Activated CD4-positive, alpha-beta T cell treated with anti-CD3 and anti-CD28 coated beads for 1 hour (primary cell): ENCODE results near the gene CCDC102A.
"Not testable (repeated sequence)": the region's sequence is repeated elsewhere in the genome, so short reads cannot be mapped to it uniquely, and the experiment has no call there.

Experiments used
- DNase-seq: peaks from one replicate; pipeline ENCODE4 v3.0.0-alpha.2; 2020

CCDC102A gene

DNA sequence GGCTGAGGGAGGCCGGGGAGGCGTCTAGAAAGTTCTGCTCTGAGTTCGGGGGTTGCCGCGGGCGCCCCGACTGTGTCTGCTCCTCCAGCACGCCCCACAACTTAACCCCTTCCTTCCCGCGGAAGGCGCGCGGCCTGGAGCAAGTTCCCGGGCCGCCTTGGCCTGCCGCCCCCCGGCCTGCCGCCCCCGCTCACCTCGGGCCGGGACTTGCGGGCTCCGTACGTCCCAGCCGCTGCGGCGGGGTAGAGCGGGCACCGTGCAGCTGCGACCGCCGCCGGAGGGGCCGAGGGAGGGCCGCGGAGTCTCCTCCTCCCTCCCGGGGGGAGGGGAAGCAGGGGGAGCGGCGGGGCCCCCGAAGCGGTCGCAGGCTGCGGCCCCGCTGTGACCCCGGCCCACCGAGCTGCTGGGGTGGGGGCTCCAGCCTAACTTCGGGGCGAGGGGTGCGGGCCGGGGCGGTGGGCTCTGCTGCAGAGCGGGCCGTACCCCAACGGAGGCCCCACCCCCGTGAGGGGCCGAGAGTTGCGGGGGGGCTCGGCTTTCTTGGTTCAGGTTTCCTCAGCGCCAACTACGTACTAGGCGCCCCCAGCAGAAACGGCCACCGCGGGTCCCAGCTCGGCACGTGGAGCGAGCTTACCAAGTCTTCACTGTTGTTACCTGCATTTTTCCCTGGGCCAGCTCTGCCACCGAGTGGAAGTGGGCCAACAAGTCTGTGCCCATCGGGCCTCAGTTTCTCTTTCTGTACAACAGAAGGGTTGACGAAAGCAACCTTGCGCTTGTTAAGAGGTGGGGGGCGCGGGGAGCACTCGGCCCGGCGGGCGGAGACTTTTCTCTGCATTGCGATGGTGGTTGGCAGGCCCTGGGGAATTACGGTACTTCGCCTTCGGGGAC is at the start of gene CCDC102A:
CCDC102A (minus strand) TSS at position 266 of the 888 bp plus-strand sequence. CDS start 7,394 bp downstream, outside the sequence.
- no peak for DNase-seq

DNA sequence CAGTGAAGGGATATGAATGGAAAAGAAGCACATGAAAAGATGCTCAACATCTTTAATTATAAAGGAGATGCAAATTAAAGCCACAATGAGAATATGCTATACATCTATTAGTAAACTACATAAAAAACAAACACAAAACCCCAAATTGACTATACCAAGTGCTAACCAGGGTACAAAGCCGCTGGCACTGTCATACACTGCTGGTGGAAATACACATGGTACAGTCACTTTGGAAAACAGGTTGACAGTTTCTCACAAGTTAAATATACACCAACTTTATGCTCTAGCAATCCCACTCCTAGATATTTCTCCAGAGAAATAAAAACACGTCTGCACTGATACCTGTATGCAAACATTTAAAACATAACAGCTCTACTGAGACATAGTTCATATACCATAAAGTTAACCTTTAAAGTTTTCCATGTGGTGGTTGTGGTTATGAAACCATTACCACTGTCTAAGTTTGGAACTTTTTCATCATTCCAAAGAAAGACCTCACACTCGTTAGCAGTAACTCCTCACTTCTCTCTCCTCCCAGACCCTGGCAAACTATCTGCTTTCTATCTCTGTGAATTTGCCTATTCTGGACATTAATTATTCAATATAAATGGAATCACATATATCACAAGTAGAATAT is 48.8 kb upstream of the CCDC102A start:
- no peak for DNase-seq

DNA sequence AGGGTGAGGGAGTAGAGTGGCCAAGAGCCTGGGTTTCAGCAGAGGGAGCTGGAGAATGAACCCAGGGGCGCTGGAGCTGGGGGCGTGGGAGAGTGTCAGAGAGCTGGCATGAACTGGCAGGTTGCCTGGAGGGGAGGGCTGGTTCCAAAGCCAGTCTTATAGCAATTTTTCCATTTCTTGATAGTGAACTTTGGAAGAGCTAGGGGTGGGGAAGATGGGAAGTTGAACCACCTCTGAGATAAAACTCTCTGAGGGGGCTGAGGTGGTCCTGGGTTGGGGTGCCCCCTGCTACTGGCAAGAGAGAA is 42.9 kb upstream of the CCDC102A start:
- DNase-seq = no peak

DNA sequence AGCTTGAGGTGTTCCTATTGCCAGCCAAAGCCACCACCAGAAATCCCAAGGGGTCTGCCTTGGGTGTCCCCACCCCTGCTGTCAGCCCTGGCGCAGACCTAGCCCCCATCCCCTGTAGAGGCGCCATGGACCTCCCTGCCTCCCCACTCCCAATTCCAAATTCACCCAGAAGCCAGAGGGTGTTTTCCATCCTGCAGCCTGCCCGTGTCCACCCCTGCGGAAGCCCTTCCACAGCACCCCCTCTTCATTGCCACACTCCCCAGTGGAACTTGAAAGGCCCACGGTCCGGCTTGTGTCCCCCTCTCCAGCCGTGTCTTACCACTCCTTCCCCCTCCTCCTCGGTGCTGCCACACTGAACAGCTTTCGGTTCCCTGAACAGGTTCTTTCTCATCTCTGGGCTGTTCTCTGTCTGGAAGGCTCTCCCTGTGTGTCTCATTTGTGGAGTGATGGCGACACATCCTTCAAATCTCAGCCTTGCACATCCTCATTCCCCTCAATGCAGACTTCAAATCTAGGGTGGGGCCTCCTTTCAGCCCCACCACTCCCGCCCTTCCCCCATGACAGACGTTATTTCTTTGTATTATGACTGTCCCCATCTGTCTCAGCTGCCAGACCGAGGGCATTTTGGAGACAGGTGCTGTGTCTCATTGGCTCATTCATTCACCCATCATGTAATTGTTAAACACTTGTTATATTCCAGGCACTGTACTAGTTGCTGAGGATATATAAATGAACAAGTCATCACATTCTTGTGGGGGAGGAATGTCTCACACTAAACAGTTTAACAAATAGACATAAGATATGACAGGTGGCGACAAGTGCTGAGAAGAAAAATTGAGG is 42.4 kb upstream of the CCDC102A start:
- no peak for DNase-seq

DNA sequence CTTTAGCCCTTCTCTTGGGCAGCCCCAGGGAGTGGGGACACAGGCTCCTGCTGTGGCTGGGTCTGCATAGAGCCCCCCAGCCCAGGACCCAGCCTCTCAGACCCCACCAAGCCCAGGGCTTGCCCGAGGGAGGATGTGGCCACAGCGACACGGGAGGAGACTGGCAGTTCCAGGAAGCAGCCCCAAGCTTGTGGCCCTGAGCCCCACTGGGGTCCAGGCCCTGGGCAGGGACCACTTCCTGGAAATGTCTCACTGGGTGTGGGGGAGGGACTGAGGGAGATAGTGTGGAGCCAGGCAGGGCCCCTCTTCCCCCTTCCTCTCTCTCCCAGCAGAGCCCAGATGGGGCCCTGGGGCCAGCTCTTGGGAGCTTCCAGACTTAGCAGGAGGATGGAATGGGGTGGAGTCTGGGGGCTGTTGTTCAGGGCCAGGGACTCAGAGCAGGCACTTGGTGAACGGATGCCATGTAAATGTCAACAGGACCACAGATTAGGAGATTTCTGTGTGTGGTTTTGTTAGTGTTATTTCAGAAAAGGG is 41.4 kb upstream of the CCDC102A start:
- DNase-seq = no peak

DNA sequence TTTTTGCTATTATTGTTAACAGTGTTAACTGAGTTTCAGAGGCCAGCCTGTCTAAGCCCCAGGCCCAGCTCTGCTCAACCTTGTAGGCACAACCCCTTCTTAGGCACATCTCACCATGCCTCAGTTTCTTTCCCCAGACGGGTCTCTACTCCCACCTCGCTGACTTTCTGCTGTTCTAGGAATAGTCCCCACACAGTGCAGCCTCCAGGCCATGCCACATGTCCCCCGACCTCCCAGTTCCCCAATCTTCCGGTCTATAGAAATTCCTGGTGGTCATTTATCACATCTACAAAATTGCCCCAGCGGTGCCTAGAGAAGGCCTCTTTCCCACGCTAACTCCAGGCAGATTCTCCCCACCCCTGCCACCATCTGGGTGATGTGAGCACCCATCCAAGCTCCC is 40.8 kb upstream of the CCDC102A start:
- no peak for DNase-seq

DNA sequence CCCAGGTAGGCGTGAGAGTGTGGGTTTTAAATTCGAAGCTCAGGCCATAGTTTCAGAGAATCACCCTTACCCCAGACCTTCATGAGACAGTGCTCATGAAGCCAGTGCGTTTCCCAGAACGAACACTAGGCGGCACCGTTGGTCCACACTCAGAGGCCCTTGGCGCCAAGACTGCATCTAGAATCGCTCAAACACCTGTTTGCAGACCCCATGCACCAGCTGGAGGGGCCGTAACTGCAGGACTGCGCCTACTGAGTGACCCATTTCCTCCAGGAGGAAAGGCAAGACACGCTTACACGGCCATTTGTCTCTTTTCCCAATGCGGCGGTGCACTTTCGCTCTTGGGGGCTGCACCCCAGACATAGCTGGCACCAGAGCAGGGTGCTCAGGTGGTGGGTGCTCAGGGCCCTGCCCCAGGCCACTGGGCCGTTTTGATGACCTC is 40.1 kb upstream of the CCDC102A start:
- DNase-seq = peak; percentile 67

DNA sequence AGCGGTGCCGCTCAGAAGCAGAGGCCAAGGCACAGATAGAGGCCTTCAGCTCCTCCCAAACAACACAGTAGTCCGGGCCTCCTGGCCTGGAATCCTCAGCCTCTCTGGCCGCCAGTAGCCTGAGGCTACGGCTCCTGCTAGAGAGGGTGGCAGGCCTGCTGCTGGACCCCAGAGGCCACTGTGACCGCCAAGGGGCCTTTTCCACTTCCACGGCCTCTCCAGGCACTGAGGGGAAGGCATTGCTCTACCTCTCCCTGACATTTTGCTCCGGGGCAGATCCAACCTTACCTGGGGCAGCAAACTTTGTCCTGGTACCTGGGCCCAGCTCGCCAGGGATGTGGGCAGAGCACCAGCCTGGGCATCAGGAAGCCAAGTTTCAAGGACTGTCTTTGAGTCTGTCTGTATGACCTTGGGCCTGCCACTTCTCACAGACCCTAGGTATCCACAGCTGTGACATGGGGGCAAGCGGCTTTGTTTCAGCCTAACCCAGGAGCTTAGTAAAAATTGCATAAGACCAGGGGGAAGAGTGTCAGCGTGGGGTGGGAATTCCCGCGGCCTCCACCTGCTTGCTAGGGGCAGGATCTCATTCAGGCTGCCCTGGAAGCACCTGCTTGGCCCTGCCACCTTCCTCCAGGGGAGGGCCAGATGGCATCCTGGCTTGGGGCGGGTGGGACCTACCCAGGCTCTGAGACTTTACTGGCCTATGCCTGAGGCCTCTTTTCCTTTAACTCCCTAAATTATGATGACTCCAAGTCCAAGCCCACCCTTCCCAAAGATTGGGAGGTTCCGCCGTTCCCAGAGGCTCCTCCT is 39.3 kb upstream of the CCDC102A start:
- DNase-seq = no peak

DNA sequence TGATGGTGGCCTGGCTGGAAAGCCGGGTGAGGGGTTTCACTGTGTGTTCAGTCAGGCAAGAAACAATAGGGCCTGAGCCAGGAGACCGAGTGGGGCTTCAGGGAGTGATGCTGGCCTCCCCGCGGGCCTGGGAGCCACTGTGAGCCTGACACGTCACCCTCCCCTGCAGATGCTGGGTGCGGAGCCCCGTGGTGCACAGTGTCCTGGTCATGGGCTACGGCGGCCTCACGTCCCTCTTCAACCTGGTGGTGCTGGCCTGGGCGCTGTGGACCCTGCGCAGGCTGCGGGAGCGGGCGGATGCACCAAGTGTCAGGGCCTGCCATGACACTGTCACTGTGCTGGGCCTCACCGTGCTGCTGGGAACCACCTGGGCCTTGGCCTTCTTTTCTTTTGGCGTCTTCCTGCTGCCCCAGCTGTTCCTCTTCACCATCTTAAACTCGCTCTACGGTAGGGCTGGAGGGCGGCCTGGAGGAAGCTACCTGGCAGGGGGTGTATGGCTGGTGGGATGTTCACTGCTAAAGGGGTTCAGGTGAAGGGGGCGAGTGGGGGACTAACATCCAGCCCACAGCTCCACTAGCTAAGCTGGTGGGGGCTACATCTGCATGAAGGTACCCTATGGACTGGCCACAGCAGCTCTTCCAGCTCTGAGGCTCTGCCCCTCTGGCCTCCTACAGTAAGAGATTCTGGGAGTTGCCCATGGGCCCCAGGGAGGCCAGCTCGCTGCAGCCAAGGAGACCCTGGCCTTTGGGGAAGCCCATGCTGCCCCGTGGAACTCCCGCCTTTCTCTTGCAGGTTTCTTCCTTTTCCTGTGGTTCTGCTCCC is 38.5 kb upstream of the CCDC102A start:
- no peak for DNase-seq

DNA sequence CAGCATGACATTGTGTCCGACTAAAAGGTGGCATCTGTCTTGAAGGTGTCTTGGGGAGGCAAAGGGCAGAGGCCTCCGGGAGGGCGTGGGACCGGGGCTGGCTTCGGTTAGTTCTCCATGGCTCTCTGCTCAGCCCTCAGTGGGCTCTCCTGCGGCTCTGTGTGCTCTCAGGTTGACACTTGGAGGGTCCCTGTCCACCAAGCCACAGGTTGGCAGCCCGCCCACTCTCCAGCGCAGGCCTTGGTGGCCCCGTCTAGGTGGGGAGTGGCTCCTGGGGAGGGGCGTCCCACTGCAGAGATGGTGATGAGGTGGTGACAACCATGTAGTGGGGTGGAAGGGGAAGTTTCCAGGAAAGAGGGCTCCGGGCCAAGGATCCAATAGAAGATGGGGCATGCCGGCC is 37.7 kb upstream of the CCDC102A start:
- no peak for DNase-seq

DNA sequence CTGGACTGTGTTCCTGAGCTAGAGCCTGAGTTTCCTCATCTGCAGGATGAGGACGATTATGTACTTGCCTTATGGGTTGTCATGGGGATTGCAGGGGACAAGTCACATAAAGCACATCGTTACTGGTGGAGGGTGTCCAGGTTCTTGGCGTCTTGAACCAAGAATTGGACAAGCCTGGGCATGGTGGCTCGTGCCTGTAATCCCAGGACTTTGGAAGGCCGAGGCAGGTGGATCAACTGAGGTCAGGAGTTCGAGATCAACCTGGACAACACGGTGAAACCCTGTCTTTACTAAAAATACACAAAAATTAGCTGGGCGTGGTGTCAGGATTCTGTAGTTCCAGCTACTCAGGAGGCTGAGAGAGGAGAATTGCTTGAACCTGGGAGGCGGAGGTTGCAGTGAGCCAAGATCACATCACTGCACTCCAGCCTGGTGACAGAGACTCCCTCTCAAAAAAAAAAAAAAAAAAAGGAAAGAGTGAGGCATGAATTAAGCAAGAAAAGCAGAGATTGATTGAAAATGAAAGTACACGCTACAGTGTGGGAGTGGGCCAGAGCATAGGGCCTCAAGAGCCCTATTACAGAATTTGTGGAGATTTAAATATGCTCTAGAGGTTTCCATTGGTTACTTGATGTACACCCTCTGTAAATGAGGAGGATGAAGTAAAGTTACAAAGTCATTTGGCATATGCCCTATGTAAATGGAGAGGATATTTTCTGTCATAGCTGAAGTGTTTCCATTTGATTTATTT is 36.8 kb upstream of the CCDC102A start:
- no peak for DNase-seq

DNA sequence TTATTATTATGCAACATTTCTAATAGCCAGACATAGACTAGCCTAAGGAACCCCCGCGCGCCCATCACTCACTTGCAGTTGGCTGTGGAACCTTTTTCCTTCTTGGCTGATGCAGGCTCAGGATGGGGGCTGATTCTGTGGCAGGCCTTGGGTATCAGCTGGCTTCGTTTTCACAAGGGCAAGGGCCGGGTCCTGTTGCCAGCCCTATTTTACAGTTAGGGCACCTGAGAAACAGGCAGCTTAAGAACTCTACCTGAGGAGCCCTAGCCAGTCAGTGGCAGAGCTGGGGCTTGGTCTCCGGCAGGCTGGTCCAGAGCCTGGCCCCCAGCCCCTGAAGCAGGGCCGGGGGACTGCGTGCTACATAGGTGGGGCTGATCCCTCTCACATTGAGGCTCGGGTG is 34.7 kb upstream of the CCDC102A start:
- DNase-seq = no peak

DNA sequence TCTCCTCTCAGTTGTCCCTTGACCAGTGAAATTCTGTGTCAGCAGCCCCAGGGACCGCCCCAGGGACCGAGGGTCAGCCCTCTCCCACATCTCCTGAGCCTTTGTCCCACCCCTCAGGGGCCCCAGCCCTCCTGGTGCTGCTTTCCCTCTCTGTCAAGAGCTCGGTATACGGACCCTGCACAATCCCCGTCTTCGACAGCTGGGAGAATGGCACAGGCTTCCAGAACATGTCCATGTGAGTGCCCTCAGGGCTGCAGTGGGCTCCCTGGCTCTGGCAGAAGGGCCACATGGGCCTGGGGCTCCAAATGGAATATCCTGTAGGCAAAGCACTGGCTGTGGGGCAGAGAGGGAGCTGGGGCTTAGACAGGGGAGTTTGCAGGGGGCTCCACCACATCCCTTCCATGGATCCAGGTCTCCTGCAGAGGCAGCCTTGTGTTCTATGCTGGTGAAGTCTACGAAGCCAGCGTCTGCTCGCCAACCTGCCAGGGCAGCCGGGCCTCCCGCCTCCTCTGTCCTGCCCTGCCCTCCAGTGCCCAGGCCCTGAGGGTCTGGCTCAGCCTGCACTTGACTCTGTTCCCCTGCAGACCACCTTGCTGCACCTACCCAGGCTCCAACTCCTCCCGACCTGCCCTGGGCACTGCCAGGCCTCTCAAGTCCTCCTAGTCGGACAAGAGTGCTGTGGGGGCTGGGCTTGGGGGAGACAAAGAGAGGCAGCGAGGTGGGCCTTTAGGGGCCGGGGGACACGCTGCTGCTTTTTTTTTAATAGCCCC is 34.1 kb upstream of the CCDC102A start:
- no peak for DNase-seq

DNA sequence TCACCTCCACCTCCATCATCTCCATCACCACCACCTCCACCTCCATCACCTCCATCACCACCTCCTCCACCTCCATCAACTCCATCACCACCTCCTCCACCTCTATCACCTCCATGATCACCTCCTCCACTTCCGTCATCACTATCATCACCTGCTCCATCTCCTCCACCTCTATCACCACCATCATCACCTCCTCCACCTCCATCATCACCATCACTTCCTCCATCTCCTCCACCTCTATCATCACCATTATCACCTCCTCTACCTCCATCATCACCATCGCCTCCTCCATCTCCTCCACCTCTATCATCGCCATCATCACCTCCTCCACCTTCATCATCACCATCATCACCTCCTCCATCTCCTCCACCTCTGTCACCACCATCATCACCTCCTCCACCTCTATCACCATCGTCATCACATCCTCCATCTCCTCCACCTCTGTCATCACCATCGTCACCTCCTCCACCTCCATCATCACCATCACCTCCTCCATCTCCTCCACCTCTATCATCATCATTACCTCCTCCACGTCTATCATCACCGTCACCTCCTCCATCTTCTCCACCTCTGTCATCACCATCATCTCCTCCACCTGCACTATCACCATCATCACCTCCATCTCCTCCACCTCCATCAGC is 33.1 kb upstream of the CCDC102A start:
- no peak for DNase-seq

DNA sequence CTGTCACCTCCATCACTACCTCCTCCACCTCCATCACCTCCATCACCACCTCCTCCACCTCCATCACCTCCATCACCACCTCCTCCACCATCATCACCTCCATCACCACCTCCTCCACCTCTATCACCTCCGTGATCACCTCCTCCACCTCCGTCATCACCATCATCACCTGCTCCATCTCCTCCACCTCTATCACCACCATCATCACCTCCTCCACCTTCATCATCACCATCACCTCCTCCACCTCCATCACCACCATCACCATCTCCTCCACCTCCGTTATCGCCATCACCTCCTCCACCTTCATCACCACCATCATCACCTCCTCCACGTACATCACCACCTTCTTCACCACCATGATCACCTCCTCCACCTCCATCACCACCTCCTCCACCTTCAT is 32.4 kb upstream of the CCDC102A start:
- not testable (repeated sequence) for DNase-seq

DNA sequence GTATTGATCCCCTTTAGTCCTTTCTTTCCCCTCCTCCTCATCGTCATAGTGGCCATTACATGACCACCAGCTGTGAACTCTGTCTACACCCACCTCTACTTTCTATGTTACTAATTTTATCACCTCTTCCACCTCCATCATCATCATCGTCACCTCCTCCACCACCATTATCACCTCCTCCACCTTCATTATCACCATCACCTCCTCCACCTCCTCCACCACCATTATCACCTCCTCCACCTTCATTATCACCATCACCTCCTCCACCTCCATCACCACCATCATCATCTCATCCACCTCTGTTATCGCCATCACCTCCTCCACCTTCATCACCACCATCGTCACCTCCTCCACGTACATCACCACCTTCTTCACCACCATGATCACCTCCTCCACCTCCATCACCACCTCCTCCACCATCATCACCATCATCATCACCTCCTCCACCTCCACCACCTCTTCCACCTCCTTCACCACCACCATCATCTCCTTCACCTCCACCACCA is 31.9 kb upstream of the CCDC102A start:
- DNase-seq = no peak

DNA sequence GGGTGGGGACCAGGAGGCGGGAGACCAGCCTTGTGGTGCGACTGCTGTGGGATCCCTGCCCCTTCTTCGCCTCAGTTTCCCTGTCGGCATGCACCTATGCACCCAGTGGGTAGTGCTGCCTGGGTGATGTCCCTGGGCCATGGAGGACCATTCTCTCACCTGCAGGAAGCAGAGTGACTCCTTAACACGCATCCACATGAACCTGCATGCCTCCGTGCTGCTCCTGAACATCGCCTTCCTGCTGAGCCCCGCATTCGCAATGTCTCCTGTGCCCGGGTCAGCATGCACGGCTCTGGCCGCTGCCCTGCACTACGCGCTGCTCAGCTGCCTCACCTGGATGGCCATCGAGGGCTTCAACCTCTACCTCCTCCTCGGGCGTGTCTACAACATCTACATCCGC is 31.3 kb upstream of the CCDC102A start:
- DNase-seq = no peak

DNA sequence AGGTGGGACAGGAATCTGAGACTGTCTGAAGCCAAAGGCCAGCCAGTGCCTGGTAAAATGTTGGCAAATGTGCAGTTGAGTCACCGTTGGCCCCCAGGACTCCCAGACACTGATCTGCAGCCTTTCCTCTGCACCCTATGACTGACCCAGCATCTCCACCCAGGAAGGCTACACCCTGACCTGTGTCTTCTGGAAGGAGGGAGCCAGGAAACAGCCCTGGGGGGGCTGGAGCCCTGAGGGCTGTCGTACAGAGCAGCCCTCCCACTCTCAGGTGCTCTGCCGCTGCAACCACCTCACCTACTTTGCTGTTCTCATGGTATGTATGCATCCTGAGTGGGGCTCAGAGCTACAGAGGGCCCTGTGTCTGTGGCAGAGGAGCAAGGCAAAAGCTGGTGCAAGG is 30.1 kb upstream of the CCDC102A start:
- DNase-seq = no peak

DNA sequence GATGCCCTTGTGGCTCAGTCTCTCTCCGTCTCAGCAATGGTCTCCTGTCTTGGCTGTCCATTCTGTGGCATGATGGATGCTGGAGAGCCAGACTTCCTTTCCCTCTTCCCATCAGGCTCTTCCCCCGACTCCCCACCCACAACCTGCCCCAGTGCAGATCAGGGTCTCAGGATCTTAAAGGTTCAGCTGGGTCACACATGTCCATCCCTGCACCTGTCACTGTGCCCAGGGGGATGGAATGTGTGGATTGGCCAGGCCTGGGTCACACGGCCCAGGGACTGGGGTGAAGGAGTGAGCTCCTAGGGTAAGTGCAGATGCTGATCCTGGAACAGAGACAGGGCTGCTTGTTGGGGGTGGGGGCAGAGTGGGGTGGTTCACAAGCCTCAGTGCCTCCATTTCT is 29.1 kb upstream of the CCDC102A start:
- no peak for DNase-seq
